DMS53 treated with DMSO at 0.1 percent for 48 hours (cell line): ENCODE results near the gene JPT1.
"Not testable (repeated sequence)": the region's sequence is repeated elsewhere in the genome, so short reads cannot be mapped to it uniquely, and the experiment has no call there.

ENCODE experiments used
- DNase-seq: peaks from one replicate; lab custom pipeline; 2025; ENCODE audit not compliant: unreplicated experiment; lab: John Stamatoyannopoulos, UW

Gene JPT1

DNA sequence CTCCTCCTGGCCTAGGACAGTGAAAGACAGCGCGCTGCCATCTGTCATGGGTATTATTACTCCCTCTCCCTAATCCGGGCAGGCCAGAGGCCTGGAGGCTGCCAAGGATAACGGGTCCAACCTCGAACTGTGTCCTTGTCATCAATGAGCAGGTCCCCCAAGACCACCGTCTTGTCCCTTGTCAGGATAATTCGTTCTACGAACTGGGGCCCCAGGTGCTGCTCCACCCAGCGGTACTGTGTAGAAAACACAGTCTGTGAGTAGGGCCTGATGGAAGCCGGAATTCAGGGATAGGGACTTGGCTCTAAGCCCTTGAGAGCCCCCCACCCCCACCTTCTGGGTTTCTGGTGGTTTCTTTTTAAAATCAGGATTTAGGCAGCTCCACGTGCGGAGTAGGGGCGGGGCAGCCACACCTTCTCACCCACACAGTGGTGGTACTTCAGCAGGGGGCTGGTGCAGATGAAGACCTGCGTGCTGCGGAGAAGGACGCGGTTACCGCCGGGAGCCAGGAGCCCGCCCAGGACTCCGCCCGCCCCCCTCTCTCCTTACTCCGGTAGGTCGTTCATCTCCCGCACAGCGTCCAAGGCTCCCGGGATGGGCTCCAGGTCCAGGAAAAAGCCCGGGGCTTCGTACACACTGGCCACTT lies 23.6 kb downstream of the JPT1 start:
- DNase-seq = no peak

DNA sequence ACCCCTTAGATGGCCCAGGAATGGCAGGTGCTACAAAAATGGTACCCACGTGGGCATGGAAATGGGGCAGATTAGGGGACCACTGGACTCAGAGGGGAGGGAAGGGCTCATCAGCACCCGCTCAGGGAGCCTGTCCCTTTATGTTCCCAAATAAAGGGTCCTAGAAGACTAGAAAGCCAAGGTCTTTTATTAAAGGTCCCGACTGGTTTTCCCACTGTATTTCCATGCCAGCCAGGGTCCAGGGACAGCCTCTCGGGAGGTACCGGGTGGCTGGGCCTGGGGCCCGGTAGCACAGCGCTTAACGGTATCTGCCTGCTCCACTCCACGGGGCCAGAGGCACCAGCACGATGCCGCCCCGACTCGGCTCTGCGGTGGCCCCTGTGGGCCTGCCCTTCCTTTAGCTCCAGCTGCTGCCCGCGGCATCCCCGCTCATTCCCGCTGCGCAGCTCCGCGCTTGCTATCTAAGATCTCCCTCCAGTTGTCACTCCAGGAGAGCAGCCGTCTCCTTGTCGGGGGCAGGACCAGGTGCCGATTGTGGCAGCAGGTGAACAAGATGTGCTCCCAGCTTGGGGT lies 24.2 kb downstream of the JPT1 start:
- DNase-seq = no peak

DNA sequence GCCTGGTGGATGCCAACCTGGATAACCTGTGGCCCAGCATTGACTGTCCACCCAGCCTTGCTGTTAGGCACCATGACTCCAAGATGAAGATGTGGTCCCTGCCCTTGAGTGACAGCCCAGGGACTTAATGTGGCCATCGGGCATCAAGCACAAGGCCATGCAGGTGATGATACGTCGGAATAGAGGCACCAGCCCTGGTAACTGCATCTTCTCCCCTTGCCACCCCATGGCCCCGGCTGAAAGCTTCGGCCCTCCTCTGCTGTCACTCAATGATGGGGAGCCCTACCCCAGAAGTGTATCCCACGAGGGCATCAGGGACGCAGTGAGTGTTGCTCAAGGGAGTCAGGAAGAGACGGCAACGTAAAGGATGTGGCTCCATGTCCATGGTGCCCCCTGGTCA lies 24.7 kb downstream of the JPT1 start:
- no peak for DNase-seq

- DNase-seq = no peak
Observed at GRCh38 chr17:75128694-75129505, 25.4 kb downstream of the JPT1 start.

DNA sequence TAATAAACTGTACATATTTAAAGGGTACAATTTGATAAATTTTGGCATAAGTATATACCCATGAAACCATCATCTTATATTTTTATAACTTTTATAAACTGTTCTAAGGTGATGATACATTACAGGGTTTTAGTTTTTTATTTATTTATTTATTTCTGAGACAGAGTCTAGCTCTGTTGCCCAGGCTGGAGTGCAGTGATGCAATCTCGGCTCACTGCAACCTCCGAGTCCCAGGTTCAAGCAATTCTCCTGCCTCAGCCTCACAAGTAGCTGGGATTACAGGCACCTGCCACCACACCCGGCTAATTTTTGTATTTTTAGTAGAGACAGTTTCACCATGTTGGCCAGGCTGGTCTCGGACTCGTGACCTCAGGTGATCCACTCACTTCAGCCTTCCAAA lies 26.4 kb downstream of the JPT1 start:
- not testable (repeated sequence) for DNase-seq

DNA sequence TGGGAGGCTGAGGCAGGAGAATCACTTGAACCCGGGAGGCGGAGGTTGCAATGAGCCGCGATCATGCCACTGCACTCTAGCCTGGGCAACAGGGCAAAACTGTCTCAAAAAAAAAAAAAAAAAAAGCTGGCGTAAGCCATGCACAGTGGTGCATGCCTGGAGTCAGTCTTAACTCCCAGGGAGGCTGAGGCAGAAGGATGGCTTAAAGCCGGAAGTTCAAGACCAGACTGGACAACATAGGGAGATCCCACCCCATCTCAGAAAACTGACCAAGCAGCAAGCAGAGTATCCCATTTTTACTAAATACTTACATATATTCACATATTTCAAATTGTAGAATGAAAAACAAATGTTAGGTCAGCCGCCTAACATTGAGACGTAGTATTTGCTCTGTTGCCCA lies 27.4 kb downstream of the JPT1 start:
- DNase-seq = no peak

- DNase-seq = no peak
Observed at GRCh38 chr17:75125984-75126383, 28.3 kb downstream of the JPT1 start.

- DNase-seq = no peak
Observed at GRCh38 chr17:75124819-75125162, 29.5 kb downstream of the JPT1 start.

DNA sequence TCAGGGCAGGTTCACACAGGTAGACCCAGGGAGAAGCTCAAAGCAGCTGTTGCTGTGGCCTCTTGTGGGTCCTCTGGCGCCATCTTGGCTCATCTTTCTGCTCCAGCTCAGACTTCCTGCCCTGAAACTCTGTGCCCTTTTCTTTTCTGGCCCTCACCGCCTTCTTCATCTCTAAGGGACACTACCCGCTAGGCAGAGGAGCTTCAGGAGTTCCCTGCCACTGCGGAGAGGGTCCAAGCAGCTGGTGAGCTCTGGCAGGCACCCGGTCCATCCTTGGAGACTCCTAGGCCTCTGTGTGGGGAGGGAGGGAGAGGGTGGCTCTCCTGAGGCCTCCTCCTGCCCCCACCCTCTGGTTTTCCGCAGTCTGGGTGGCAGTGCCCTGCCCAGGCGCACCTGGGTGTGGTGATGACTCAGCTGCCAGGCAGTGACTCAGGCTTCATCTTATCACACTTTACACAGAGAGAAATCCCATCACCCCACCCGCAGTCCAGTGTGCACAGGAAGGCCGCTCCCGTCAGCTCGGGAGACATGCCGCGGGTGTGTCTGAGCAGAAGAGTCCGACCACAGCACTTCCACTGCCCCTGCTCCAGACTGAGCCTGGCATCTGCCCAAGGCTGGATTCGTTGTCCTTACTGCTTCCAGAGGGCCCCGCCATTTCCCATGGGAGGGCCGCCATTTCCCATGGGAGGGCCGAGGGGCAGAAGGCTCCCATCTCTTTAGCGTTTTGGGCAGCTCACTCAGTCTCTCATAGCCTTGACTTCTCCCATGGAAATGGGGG lies 30.1 kb downstream of the JPT1 start:
- DNase-seq = peak; percentile 80

DNA sequence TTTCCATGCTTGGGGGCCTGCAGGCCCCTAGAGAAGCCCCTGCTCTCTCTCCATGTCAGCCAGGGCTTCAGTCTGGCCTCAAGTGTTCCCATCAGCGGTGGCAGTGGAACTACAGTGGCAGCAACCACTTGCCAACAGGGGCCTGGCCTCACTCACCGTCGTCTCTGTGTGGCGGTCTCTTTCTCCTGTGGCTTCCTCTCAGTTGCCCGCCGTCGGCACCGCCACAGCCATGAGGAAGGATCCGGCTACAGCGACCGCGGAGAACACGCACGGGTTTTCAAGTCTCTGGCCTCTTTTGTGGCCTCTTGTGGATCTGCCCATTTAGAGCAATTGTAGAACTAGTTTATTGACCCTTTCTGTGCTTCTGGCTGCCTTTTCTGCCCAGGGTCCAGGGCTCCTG lies 36.0 kb downstream of the JPT1 start:
- no peak for DNase-seq

DNA sequence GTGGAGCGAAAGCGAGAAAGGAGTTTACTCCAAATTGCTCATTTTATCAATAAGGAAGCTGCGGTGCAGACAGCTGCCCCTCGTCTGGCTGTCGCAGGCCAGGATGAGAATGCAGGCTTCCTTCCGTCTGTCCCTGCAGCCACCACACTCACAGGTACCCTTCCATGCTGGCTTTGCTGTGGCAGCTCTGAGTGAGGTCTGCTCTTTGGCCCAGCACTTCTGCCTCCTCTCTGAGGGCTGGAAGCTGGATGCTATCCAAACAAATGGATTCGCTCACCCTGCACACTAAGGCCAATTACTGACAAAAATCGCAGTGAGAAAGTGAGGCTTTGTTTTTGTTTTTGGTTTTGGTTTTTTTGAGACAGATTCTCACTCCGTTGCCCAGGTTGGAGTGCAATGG lies 37.6 kb downstream of the JPT1 start:
- DNase-seq = no peak

DNA sequence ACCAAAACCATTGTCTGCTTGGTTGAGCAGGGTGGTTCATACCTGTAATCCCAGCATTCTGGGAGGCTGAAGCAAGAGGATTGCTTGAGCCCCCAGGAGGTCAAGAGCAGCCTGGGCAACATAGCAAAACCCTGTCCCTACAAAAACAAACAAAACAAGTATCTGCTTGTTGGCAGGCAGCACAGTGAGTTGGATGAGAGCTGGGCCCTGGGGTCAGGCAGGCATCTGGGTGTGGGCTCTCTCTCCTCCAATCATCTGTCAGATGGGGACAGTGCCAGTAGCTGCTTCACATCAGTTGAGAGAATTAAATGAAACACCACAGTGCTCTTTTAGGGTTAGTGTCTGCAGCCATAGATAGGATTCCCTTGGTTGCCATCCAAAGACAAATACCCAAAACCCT lies 38.8 kb downstream of the JPT1 start:
- no peak for DNase-seq

DNA sequence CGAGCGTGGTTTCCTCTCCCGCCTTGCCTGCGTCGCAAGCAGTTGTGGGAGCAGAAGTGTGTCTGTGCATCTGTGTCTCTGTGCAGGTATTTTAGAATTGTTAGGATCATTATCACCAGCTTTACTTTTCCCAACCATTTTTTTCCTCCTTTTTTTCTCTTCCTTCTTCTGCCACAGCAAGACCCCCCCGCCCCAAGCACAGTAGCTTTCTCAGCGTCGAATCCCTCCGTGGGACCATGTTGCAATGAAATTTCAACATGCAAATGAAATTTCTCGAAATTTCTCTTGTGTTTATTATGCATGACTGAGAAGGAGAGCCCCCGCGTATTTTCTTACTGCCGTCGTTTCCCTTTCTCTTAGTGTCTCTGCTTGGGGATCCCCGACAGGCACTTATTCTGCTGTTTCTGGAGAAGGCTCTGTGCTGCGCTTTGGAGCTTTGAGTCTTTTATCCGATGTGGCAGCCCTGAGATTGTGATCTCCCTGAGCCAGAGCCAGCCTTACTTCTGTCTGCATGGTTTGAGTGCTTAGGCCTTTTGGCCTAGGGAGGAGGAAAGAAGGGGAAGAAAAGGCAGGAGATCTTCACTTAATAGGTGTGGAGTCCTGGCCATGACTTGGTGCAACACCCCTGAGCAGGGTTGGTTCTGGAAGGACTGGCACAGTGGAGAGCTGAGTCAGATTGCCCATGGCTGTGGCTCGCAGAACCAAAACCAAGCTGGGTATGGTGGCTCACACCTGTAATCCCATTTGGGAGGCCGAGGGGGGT lies 39.6 kb downstream of the JPT1 start:
- DNase-seq = no peak

- DNase-seq = peak; percentile 89
Observed at GRCh38 chr17:75113798-75114551, 40.3 kb downstream of the JPT1 start.

GRCh38 chr17:75111777-75112335 lies 42.5 kb downstream of the JPT1 start:
- DNase-seq = no peak

DNA sequence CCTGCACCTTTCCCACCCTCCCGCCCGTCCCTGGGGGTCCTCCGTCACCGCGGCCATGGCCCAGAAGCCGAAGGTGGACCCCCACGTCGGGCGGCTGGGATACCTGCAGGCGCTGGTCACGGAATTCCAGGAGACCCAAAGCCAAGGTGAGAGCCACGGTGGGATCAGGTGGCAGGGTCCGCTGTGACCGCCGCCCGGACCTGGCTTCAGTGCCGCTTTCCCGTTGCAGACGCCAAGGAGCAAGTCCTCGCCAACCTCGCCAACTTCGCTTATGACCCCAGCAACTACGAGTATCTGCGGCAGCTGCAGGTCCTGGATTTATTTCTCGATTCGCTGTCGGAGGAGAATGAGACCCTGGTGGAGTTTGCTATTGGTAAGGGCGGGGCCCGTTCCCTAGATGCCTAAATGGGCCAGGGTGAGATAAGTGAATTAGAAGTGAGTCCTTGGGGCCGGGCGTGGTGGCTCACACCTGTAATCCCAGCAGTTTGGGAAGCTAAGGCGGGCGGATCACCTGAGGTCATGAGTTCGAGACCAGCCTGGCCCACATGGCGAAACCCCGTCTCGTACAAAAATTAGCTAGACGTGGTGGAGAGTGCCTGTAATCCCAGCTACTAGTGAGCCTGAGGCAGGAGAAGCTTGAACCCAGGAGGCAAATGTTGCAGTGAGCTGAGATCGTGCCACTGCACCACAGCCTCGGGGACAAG lies 43.9 kb downstream of the JPT1 start:
- DNase-seq = no peak

- DNase-seq = peak; percentile 76
Observed at GRCh38 chr17:75109407-75110233, 44.7 kb downstream of the JPT1 start, which contains the start of gene ARMC7. TSS of gene ARMC7 (plus strand) at chr17:75109969. CDS start at chr17:75110289, 320 bp downstream.

- no peak for DNase-seq
Observed at GRCh38 chr17:75109046-75109406, 45.3 kb downstream of the JPT1 start.
